MCF 10A (cell line): Measurements from ENCODE around the gene DIP2B. TPM values are rescaled to one million over a fixed set of nuclear protein-coding genes. Genes with fewer than 3 reads are reported as not detected.

Source experiments
- BruUV-seq: library from RNA; stranded (reverse); fragments of 400-500 nt; replicated peaks from 2 replicates; lab custom pipeline; 2021; lab: Mats Ljungman, UMichigan
- CTCF ChIA-PET: fragments of 300-600 bp; sonication (Branson Sonifier 250); formaldehyde crosslinking; extraction: SDS; loops from one replicate; lab custom pipeline; 2021; ENCODE audit warnings: antibody characterized with exemption, inconsistent platforms; lab: Yijun Ruan, JAX
- POLR2A ChIA-PET: fragments of 300-600, 350-650 bp; sonication (Branson Sonifier 250); formaldehyde crosslinking; extraction: SDS; loops from one replicate; lab custom pipeline; 2020; ENCODE audit warnings: antibody characterized with exemption, inconsistent platforms; lab: Yijun Ruan, JAX
- DNase-seq: peaks from one replicate; pipeline ENCODE4 v3.0.0-alpha.2; 2018; ENCODE audit not compliant: unreplicated experiment
- H3K27ac Mint-ChIP-seq: one replicate; pipeline ENCODE4 v1.8.0; 2022; ENCODE audit warnings: mild to moderate bottlenecking, low read depth, mixed read lengths; ENCODE audit not compliant: unreplicated experiment
- H3K27me3 Mint-ChIP-seq: one replicate; pipeline ENCODE4 v1.8.0; 2022; ENCODE audit warnings: mixed read lengths; ENCODE audit not compliant: insufficient read depth, unreplicated experiment
- H3K36me3 Mint-ChIP-seq: one replicate; pipeline ENCODE4 v1.8.0; 2022; ENCODE audit warnings: mild to moderate bottlenecking, moderate library complexity, mixed read lengths; ENCODE audit not compliant: insufficient read depth, unreplicated experiment
- H3K4me1 Mint-ChIP-seq: one replicate; pipeline ENCODE4 v1.8.0; 2022; ENCODE audit warnings: mixed read lengths; ENCODE audit not compliant: insufficient read depth, unreplicated experiment
- H3K4me3 Mint-ChIP-seq: one replicate; pipeline ENCODE4 v1.8.0; 2022; ENCODE audit warnings: mild to moderate bottlenecking, moderate library complexity, mixed read lengths; ENCODE audit not compliant: unreplicated experiment
- H3K9me3 Mint-ChIP-seq: one replicate; pipeline ENCODE4 v1.8.0; 2022; ENCODE audit warnings: mixed read lengths; ENCODE audit not compliant: unreplicated experiment
- intact Hi-C: fragments of 100-400 bp; cut with micrococcal nuclease; formaldehyde crosslinking; loops from 2 replicates; pipeline ENCODE4 v1.14.1; 2022
- total RNA-seq: library from RNA; stranded (reverse); gene quantifications from 2 replicates; pipeline ENCODE4 v1.2.3, GENCODE V29; 2022
- TF ChIP-seq, protein P1 (sequence below): fragments of 200-600 bp; IDR thresholded peaks from one replicate; pipeline ENCODE4 v1.8.0; 2022; ENCODE audit warnings: antibody characterized with exemption, mild to moderate bottlenecking; ENCODE audit not compliant: unreplicated experiment

Gene DIP2B
- total RNA-seq, 1 experiment from 2014 or later: 18.8 TPM

DNA sequence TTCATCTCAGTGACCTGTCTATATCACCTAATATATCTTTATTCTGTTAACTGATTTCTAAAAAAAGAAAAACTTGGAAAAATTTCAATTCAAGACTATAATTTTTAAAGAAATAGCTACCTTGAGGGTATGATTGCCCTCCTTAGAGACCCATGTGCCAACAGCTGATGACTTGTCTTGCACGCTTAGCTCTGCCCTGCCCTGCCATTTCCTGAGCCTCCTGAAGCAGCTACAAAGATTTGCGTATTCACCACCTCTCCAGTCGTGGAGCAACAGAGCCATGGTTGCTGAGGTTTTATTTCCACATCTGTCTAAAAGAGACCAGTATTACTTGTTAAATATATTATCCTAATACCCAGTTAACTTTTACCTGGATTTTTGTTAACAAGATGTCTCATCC is 167.4 kb downstream of the DIP2B start:
- intact Hi-C loops: no loop called here
- H3K9me3 Mint-ChIP-seq: no peaks in the 10 kb centered on the region
- no peak overlapping the region for H3K27ac Mint-ChIP-seq
- no peaks in the 10 kb centered on the region for H3K27me3 Mint-ChIP-seq
- DNase-seq: no peak
- ChIA-PET CTCF (no interaction called here), POLR2A (interaction anchor here (0.6 kb wide), 1 partner anchor 17 kb away, joined by 3 read pairs; no protein-coding TSS in a partner anchor)
- H3K36me3 Mint-ChIP-seq: peaks cover 34% of the 10 kb centered on the region
- peaks cover 5% of the 10 kb centered on the region for H3K4me1 Mint-ChIP-seq
- BruUV-seq: no TSS peak
- TF ChIP-seq, protein P1, sequence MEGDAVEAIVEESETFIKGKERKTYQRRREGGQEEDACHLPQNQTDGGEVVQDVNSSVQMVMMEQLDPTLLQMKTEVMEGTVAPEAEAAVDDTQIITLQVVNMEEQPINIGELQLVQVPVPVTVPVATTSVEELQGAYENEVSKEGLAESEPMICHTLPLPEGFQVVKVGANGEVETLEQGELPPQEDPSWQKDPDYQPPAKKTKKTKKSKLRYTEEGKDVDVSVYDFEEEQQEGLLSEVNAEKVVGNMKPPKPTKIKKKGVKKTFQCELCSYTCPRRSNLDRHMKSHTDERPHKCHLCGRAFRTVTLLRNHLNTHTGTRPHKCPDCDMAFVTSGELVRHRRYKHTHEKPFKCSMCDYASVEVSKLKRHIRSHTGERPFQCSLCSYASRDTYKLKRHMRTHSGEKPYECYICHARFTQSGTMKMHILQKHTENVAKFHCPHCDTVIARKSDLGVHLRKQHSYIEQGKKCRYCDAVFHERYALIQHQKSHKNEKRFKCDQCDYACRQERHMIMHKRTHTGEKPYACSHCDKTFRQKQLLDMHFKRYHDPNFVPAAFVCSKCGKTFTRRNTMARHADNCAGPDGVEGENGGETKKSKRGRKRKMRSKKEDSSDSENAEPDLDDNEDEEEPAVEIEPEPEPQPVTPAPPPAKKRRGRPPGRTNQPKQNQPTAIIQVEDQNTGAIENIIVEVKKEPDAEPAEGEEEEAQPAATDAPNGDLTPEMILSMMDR: no peak
- no peak overlapping the region for H3K4me3 Mint-ChIP-seq

DNA sequence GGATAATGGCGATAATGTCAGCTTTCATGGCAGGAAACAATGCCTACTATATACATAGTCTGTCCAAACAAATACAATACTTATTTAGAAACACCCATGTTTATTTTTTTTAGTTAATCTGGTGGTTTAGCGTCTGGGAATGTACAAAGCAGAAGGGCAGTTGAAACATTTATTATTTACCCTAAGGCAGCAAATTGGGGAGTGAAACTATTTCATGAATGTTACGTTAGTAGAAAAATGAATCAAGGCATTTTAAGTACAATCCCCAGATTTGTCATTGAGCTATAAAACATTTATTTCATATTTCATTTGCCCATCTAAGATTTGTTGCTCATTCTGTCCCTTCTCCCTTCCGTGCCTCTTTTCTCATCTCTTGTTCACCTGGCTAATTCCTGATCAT is 172.0 kb downstream of the DIP2B start:
- POLR2A ChIA-PET: no interaction called here
- intact Hi-C loops: no loop called here
- Mint-ChIP-seq H3K4me3 (no peak overlapping the region), H3K27ac (no peak overlapping the region), H3K4me1 (peaks cover 10% of the 10 kb centered on the region), H3K27me3 (no peaks in the 10 kb centered on the region), H3K9me3 (no peaks in the 10 kb centered on the region), H3K36me3 (peaks cover 48% of the 10 kb centered on the region)
- TF ChIP-seq, protein P1: no peak
- CTCF ChIA-PET: no interaction called here
- BruUV-seq: no TSS peak
- DNase-seq: peak; percentile 33

DNA sequence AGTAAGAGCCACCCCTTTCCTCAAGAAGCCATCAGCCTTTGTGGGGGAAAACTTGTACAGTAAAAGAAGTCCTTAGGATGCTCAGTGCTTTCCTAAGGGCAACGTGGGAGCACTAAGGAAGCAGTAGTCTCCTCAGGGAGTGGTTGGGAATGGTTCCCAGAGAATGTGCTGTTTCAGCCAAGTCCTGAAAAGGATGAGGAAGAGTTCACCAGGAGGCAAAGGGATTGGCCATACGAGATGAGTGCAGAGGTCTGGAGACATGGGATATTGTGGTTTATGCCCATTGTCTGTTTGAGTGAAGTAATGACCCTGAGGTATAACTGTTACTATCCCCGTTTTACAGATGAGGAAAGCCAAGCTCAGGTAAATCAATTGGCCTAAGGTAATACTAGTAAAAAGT is 173.1 kb downstream of the DIP2B start:
- POLR2A ChIA-PET: no interaction called here
- Mint-ChIP-seq H3K4me1 (peaks cover 10% of the 10 kb centered on the region), H3K27ac (no peak overlapping the region), H3K4me3 (no peak overlapping the region), H3K27me3 (no peaks in the 10 kb centered on the region), H3K36me3 (peaks cover 44% of the 10 kb centered on the region), H3K9me3 (no peaks in the 10 kb centered on the region)
- intact Hi-C loops: no loop called here
- TF ChIP-seq, protein P1: no peak
- CTCF ChIA-PET: no interaction called here
- DNase-seq: peak; percentile 59
- BruUV-seq: no TSS peak

DNA sequence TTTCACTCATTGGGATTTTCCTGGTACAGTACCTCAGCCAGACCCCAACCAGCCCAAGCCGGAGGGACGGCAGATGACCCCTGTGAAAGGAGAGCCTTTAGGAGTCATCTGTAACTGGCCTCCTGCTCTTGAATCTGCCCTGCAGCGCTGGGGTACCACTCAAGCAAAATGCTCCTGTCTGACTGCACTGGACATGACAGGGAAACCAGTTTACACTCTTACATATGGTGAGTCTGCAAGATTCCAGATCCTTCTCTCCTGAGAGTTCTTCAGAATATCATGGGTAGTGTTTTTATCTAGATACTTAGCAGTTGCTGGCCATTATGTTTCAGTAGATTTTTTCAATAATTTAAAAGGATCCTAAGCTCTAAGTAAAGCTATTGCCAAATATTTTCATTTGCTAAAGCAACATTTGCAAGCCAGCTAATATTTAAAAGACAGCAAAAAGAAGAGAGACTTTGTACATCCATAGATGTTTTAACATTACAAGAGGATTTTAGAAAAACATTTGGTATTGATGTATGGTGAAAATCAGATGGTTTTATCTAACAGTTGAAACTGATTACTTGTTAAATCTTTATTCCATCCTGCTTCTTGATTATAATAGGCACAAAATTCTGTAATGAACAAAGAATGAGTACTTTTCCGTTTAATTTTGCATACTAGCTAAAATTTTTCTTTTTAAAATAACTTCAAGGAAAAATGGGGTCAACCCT is 174.0 kb downstream of the DIP2B start:
- ChIA-PET CTCF (no interaction called here), POLR2A (interaction anchor here (0.6 to 1.2 kb wide), 4 partner anchors 11 to 526 kb away, joined by 3 to 5 read pairs (median 3); no protein-coding TSS in a partner anchor)
- Mint-ChIP-seq H3K4me1 (peaks cover 10% of the 10 kb centered on the region), H3K36me3 (peaks cover 44% of the 10 kb centered on the region), H3K27me3 (no peaks in the 10 kb centered on the region), H3K9me3 (no peaks in the 10 kb centered on the region), H3K27ac (no peak overlapping the region), H3K4me3 (no peak overlapping the region)
- TF ChIP-seq, protein P1: no peak
- no peak for DNase-seq
- BruUV-seq: no TSS peak
- intact Hi-C loops: no loop called here
